ENCODE measurements around the gene ATP2C2. TPM values are rescaled to one million over a fixed set of nuclear protein-coding genes. Genes with fewer than 3 reads are reported as not detected.
"Not testable (repeated sequence)": the region's sequence is repeated elsewhere in the genome, so short reads cannot be mapped to it uniquely, and the experiment has no call there.

The ATP2C2 gene
- polyA plus RNA-seq, 1 donor (not counting 4 experiments of a cell fraction or from before 2014, with no cell fraction given) = 0.96 TPM

DNA sequence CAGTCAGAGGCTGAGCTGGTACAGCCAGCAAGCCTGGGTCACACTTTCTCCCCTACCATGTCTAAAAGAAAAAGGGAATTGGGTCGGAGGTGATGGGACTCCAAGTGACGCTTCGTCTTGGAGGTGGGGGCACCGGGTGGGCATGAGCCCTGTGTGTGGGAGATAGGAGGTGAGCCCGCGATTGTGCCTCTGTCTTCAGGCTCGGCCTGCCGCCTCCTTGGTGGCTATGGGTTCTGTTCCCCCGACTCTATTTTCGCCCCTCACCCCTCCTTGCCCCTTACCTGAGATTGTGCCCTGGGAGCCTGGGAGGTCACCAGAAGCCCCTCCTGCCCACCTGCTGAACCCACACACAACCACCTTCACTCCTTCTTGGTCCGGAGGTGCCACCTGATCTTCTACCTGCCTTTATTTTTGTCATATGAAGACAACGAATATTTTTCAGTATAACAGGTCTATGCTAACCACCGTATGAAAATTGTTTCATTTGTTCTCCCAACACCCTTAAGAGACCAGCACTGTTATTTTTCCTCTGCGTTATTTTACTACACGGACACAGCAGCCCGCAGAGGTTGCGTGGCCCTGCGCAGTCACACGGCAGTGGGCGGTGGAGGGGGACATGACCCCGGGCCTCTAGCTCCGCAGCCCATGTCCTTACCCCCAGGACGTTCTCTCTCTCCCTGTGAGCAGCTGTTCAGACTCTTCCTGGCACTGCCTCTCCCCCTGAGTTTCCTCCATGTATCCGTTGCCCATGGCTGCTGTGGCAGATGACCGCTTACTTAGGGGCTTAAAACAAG lies 49.9 kb downstream of the ATP2C2 start:
- TF ChIP-seq, protein P1, sequence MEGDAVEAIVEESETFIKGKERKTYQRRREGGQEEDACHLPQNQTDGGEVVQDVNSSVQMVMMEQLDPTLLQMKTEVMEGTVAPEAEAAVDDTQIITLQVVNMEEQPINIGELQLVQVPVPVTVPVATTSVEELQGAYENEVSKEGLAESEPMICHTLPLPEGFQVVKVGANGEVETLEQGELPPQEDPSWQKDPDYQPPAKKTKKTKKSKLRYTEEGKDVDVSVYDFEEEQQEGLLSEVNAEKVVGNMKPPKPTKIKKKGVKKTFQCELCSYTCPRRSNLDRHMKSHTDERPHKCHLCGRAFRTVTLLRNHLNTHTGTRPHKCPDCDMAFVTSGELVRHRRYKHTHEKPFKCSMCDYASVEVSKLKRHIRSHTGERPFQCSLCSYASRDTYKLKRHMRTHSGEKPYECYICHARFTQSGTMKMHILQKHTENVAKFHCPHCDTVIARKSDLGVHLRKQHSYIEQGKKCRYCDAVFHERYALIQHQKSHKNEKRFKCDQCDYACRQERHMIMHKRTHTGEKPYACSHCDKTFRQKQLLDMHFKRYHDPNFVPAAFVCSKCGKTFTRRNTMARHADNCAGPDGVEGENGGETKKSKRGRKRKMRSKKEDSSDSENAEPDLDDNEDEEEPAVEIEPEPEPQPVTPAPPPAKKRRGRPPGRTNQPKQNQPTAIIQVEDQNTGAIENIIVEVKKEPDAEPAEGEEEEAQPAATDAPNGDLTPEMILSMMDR (optimal IDR thresholded peaks at IDR 0.05 in 1 of 3, IDR thresholded peaks at IDR 0.05 in 1 of 3, conservative IDR thresholded peaks at IDR 0.05 in 1 of 3; ENCODE audit: extremely low read depth in 1 of 3, insufficient read depth in 2 of 3, low read length in 3 of 3) = no peak
- TF ChIP-seq EZH2 (IDR thresholded peaks at IDR 0.05; ENCODE audit: low read length) = no peak
- H3K9me3 ChIP-seq (ENCODE audit: control insufficient read depth, low read depth, low read length) = no peaks in the 10 kb centered on the region

DNA sequence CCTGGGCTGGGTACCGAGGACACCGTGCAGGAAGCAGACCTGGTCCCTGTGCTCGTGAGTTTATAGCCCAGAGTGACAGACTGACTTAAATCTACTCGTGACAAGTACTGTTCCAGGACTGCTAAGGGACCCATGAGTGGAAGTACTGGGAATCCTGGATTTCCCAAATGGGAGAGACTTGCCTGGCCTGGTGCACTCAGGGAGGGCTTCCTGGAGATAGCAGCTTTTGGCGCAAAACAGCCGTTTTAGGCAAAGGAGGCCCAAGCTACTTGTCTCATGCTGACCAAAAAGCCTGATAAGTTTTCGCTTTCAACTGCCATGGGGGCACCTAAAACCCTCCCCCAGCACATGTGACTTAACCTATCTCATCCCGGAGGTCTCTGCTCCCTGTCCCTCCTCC lies 51.4 kb downstream of the ATP2C2 start:
- TF ChIP-seq, protein P1 (optimal IDR thresholded peaks at IDR 0.05 in 1 of 3, IDR thresholded peaks at IDR 0.05 in 1 of 3, conservative IDR thresholded peaks at IDR 0.05 in 1 of 3; ENCODE audit: extremely low read depth in 1 of 3, insufficient read depth in 2 of 3, low read length in 3 of 3) = no peak
- TF ChIP-seq EZH2 (IDR thresholded peaks at IDR 0.05; ENCODE audit: low read length) = no peak
- Histone ChIP-seq H4K20me1 (ENCODE audit: control insufficient read depth, extremely low read depth, insufficient read depth, low read length) (no peaks in the 10 kb centered on the region), H3K27me3 (ENCODE audit: control insufficient read depth, extremely low read depth, insufficient read depth, low read length) (no peaks in the 10 kb centered on the region), H3K27ac (ENCODE audit: control insufficient read depth, insufficient read depth, low read length) (no peak overlapping the region), H2AFZ (ENCODE audit: control insufficient read depth, low read length) (no peak overlapping the region), H3K4me3 (ENCODE audit: control insufficient read depth in 2 of 3, extremely low read depth in 1 of 3, insufficient read depth in 2 of 3, low read depth in 1 of 3, low read length in 3 of 3) (no peak overlapping the region), H3K4me2 (ENCODE audit: control insufficient read depth, extremely low read depth, insufficient read depth, low read depth, low read length) (no peak overlapping the region), H3K36me3 (ENCODE audit: control insufficient read depth in 2 of 2, extremely low read depth in 1 of 2, insufficient read depth in 2 of 2, low read length in 2 of 2) (no peaks in the 10 kb centered on the region), H3K9me1 (ENCODE audit: control insufficient read depth, extremely low read depth, insufficient read depth, low read length) (no peaks in the 10 kb centered on the region), H3K79me2 (ENCODE audit: control insufficient read depth, insufficient read depth, low read length) (no peaks in the 10 kb centered on the region), H3K9ac (ENCODE audit: control insufficient read depth, extremely low read depth, insufficient read depth, low read length) (no peak overlapping the region), H3K9me3 (ENCODE audit: control insufficient read depth, low read depth, low read length) (no peaks in the 10 kb centered on the region), H3K4me1 (ENCODE audit: control insufficient read depth, extremely low read depth, insufficient read depth, low read length) (no peaks in the 10 kb centered on the region)
- dilution Hi-C loops (cut with MboI; ENCODE audit: extremely low pct_ligation_motif_present, low sequenced_read_pairs) = no loop called here
- DNase-seq (ENCODE audit: low read depth, low spot score) = no peak
- no peak for FAIRE-seq

More for the DNA sequence above, 49.9 kb downstream of the ATP2C2 start:
- no peak overlapping the region for H3K4me3 ChIP-seq (ENCODE audit: control insufficient read depth in 2 of 3, extremely low read depth in 1 of 3, insufficient read depth in 2 of 3, low read depth in 1 of 3, low read length in 3 of 3)
- no peak overlapping the region for H3K9ac ChIP-seq (ENCODE audit: control insufficient read depth, extremely low read depth, insufficient read depth, low read length)
- DNase-seq (ENCODE audit: low read depth, low spot score) (no peak), FAIRE-seq (no peak)
- H3K36me3 ChIP-seq (ENCODE audit: control insufficient read depth in 2 of 2, extremely low read depth in 1 of 2, insufficient read depth in 2 of 2, low read length in 2 of 2) = no peaks in the 10 kb centered on the region
- no peaks in the 10 kb centered on the region for H3K27me3 ChIP-seq (ENCODE audit: control insufficient read depth, extremely low read depth, insufficient read depth, low read length)
- no peaks in the 10 kb centered on the region for H3K9me1 ChIP-seq (ENCODE audit: control insufficient read depth, extremely low read depth, insufficient read depth, low read length)
- dilution Hi-C loops (cut with MboI; ENCODE audit: extremely low pct_ligation_motif_present, low sequenced_read_pairs) = no loop called here
- no peaks in the 10 kb centered on the region for H4K20me1 ChIP-seq (ENCODE audit: control insufficient read depth, extremely low read depth, insufficient read depth, low read length)
- H3K27ac ChIP-seq (ENCODE audit: control insufficient read depth, insufficient read depth, low read length) = no peak overlapping the region
- no peak overlapping the region for H2AFZ ChIP-seq (ENCODE audit: control insufficient read depth, low read length)
- H3K79me2 ChIP-seq (ENCODE audit: control insufficient read depth, insufficient read depth, low read length) = no peaks in the 10 kb centered on the region
- H3K4me1 ChIP-seq (ENCODE audit: control insufficient read depth, extremely low read depth, insufficient read depth, low read length) = no peaks in the 10 kb centered on the region
- no peak overlapping the region for H3K4me2 ChIP-seq (ENCODE audit: control insufficient read depth, extremely low read depth, insufficient read depth, low read depth, low read length)

DNA sequence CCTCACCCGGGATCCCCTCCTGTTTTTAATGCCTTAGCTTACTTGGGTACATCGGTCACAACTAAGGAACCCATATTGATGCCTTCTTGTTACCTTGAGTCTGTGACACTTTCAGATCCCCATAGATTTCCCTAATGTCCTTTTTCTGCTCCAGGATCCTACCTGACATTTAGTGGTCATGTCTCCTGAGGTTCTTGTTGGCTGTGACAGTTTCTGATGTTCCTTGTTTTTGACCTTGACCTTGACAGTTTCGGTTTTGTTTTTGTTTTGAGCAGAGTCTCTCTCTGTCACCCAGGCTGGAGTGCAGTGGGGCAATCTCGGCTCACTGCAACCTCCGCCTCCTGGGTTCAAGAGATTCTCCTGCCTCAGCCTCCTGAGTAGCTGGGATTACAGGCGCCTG lies 52.2 kb downstream of the ATP2C2 start:
- H3K36me3 ChIP-seq (ENCODE audit: control insufficient read depth in 2 of 2, extremely low read depth in 1 of 2, insufficient read depth in 2 of 2, low read length in 2 of 2); H3K4me3 ChIP-seq (ENCODE audit: control insufficient read depth in 2 of 3, extremely low read depth in 1 of 3, insufficient read depth in 2 of 3, low read depth in 1 of 3, low read length in 3 of 3); H3K27me3 ChIP-seq (ENCODE audit: control insufficient read depth, extremely low read depth, insufficient read depth, low read length); H3K4me2 ChIP-seq (ENCODE audit: control insufficient read depth, extremely low read depth, insufficient read depth, low read depth, low read length); dilution Hi-C loops (cut with MboI; ENCODE audit: extremely low pct_ligation_motif_present, low sequenced_read_pairs); H3K79me2 ChIP-seq (ENCODE audit: control insufficient read depth, insufficient read depth, low read length); H3K4me1 ChIP-seq (ENCODE audit: control insufficient read depth, extremely low read depth, insufficient read depth, low read length); H4K20me1 ChIP-seq (ENCODE audit: control insufficient read depth, extremely low read depth, insufficient read depth, low read length); FAIRE-seq; H2AFZ ChIP-seq (ENCODE audit: control insufficient read depth, low read length); H3K9me3 ChIP-seq (ENCODE audit: control insufficient read depth, low read depth, low read length); H3K27ac ChIP-seq (ENCODE audit: control insufficient read depth, insufficient read depth, low read length); DNase-seq (ENCODE audit: low read depth, low spot score); H3K9me1 ChIP-seq (ENCODE audit: control insufficient read depth, extremely low read depth, insufficient read depth, low read length); H3K9ac ChIP-seq (ENCODE audit: control insufficient read depth, extremely low read depth, insufficient read depth, low read length): not testable (repeated sequence)
